ENCODE data around the gene LBX1.
A peak's percentile ranks its signal among the peaks of the same experiment; 100 is the strongest.

LBX1 gene

GRCh38 chr10:101229266-101230182 lies at the start of gene LBX1:
TSS of gene LBX1 (minus strand) at chr10:101229463. CDS start at chr10:101228815, 648 bp downstream.
- DNase-seq = no peak

DNA sequence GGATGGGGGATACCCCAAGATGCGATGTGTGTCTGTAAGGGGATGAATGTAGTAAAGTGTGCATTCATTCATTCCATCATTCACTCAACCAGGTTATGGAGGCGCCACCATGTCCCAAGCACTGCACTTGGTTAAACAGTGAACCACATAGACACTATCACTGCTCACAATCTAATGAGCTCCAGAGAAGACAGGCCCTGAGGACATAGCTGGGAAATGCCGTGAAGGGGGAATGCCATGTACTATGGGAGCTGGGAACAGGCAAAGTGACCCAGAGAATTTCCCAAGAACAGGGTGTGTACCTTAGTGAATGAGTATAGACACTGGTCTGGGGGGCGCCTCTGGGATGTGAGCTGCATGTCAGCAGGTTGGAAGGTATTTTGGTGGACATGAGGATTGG lies 44.5 kb upstream of the LBX1 start:
- DNase-seq = no peak

GRCh38 chr10:101273330-101273729 lies 44.1 kb upstream of the LBX1 start:
- no peak for DNase-seq

DNA sequence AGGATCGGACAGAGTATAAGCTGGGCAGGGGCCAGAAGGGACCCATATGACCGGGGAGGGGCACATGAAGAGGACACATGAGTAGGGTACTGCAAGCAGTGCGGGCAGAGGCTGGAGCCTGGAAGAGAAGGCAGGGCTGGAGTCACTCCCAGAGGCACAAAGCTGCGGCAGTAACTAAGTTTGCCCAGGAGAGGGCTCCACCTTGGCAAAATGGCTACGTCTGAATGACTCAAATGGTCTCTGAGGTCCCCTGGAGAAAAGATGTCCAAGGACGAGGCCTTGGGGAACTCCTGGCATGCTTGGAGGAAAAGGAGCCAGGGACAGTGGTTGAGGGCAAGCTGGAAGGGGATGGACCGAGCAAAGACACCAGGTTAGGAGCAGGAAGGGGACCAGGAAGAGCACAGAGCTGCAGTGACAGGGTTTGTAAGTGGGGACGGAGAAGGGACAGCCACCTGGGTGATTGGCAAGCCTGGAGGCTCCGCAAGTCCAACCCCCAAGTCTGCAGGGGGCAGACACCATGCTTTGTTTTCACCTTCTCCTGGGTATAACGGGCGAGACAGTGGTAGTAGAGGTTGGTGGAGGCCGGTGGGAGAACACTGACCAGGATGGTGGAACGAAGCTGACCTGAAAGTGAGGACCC lies 43.1 kb upstream of the LBX1 start:
- DNase-seq = peak; percentile 74

GRCh38 chr10:101270763-101271162 lies 41.5 kb upstream of the LBX1 start:
- no peak for DNase-seq

DNA sequence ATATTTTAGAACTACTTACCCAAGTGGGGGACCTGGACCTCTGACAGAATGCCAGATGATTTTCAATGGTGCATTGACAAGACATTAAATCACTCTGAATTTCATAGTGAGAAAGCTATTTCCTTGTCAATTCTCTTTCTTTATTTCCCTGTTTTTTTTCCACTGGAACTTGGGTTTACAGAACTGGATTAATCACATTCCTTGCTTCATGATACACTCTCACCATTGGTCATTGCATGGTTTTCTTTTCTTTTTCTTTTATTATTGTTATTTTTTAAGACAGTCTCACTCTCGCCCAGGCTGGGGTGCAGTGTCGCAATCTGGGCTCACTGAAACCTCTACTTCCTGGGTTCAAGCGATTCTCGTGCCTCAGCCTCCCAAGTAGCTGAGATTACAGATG lies 38.5 kb upstream of the LBX1 start:
- DNase-seq = no peak

DNA sequence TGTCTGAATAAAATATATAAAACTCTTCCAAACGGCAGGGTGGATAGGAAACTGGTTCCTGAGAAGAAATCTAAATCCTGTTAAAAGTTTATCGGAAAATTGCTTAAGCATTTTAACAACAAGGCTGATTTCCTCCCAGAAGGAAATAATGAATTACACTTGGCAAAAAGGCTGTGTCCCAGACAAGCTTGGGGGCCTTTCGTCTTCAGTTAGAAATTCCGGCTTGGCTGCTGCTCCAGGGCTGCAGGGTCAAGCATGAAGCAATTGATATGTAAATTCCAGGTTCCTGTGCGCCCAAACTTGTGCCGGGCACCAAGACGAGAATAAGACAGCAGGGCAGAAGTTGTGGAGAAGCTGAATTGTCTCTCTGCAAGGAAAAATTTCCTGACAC lies 38.0 kb upstream of the LBX1 start:
- no peak for DNase-seq

GRCh38 chr10:101266381-101267289 lies 37.4 kb upstream of the LBX1 start:
- DNase-seq = no peak

DNA sequence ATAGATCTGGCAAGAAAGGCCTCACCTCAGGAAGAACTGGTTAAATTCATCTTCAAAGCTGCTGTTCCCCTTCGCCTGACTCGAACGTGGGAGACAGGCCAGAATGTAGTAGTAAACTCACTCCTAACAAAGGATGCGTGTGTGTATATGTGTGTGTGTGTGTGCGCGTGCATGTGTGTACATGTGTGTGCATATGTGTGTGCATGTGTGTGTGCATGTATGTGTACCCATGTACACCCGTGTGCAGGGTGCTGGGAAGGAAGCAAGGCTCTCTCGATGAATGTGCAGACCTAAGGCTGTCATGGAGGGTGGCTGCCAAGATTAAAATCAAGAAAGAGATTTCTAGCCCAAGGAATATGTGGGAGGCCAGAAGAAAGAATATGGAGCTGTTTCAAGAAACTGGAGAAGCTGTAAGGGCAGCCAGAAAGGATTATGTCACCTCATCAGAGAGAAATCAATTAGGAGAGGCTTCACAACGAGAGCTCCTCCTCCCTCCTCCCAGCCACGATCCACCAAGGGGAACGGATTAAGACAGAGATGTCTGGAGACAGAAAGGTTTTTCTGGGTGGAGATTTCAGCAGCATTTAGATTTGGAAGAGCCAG lies 34.0 kb upstream of the LBX1 start:
- no peak for DNase-seq

DNA sequence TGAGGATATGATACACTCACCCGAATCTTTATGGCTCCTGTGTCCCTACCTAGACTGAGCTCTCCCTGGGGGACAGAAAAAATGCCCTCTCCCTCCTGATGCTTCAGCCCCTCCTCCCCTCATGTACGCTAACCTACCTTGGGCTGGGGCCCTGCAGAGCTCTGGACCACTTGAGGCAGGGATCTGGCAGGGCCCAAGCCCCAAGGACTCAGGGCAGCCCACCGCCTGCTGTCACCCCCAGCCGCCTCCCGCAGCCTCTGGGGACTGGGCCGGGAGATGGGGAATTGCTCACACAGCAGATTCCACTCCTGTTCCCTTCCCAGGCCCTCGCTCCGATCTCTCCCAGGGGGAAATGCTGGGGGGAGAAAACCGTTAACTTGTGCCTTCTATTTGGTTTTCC lies 32.9 kb upstream of the LBX1 start:
- no peak for DNase-seq

- no peak for DNase-seq
Observed at GRCh38 chr10:101261702-101262101, 32.4 kb upstream of the LBX1 start.

- no peak for DNase-seq
Observed at GRCh38 chr10:101260764-101261481, 31.7 kb upstream of the LBX1 start.

- DNase-seq = no peak
Observed at GRCh38 chr10:101258179-101258885, 29.1 kb upstream of the LBX1 start.

DNA sequence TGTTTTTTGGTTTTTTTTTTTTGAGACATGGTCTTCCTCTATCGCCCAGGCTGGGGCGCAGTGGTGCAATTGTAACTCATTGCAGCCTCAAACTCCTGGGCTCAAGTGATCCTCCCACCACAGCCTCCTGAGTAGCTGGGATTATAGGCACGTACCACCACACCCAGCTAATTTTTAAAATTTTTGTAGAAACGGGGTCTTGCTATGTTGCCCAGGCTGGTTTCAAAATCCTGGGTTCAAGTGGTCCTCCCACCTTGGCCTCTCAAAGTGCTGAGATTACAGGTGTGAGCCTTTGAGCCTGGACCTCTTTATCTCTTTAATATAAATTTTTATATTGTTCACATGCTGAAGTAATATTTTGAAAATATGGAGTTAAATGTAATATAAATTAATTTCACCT lies 28.2 kb upstream of the LBX1 start:
- DNase-seq = no peak

GRCh38 chr10:101257084-101257483 lies 27.8 kb upstream of the LBX1 start:
- no peak for DNase-seq

GRCh38 chr10:101256387-101256786 lies 27.1 kb upstream of the LBX1 start:
- DNase-seq = no peak

DNA sequence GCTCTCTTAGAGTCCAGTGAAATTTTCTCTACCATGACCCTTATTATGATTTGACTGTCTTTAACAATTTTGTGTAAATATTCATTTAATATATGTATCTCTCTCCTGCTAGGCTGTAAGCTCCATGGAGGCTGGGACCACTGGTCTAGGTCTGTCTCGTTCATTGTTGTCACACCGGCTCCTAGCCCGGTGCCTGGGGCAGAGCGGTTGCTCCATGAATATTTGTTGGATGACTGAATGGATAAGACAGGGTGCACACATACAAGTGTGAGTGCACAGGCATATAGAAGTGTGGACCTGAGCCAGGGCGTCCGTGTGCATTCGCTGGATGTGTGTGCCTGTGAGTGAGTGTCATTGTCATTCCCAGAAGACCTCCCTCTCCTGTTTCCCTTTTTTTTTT lies 20.9 kb upstream of the LBX1 start:
- DNase-seq = no peak

- no peak for DNase-seq
Observed at GRCh38 chr10:101249171-101249581, 19.9 kb upstream of the LBX1 start.

DNA sequence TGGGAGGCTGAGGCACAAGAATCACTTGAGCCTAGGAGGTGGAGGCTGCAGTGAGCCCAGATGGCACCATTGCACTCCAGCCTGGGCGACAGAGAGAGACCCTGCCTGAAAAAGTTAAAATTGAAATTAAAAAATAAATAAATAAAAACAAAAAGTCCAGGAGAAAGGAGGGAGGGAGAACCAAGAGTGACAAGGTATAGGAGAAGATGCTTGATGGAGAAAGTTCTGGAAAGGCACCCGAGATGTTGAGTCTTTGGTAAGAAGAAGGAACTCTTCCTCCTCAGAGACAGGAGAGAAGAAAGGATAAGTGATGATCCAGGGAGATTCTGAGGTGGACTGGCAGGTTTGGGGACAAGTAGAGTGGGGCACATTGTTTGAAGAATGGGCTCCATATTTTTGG lies 17.4 kb upstream of the LBX1 start:
- DNase-seq = no peak

- no peak for DNase-seq
Observed at GRCh38 chr10:101244321-101245050, 15.2 kb upstream of the LBX1 start.
